Measurements from ENCODE around the gene ARSB.

Gene ARSB

DNA sequence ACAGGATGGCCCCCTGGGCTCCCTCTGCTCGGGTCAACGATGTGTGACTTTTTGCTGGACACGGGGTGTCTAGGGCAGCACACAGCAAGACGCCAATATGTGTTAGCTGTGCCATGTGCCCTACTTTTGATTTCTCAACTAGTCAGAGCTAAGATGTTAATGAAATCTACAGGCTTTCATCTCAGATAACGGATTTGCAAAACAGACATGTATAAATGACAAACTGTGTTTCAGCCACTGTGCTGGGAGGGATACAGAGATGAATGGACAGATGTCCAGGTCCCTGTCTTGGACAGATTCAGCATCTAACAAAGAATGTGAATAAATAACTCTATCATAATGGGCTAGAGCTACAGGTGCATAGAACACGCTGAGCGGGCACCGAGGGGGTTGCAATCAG is 176.3 kb downstream of the ARSB start:
- no peak overlapping the region for H3K4me3 ChIP-seq (ENCODE audit: low read length)
- H3K36me3 ChIP-seq (ENCODE audit: insufficient read depth, low read length): no peaks in the 10 kb centered on the region
- H2AFZ ChIP-seq (ENCODE audit: low read depth, low read length): no peak overlapping the region
- H3K9me3 ChIP-seq (ENCODE audit: low read length): no peaks in the 10 kb centered on the region
- no peaks in the 10 kb centered on the region for H3K27me3 ChIP-seq (ENCODE audit: insufficient read depth, low read length)
- H3K4me1 ChIP-seq (ENCODE audit: insufficient read depth, low read length): no peaks in the 10 kb centered on the region

DNA sequence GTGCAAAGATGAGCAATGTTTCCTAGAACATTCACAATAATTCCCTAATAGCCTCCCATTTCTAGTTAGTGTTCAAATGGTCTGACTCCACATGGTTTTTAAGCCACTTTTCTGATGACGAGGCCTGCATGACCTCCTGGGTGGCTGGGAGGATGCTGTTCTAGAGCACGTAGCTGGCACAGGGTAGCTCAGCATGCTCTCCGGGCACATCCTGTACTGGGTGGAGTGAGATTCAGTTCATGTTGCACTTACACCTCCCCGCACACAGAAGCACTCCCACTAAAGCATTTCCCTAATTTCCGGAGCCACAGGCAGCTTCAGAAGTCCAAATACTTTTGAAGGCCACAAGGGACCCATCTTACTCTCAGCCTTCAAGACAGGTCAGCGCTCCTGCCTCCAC is 176.7 kb downstream of the ARSB start:
- Histone ChIP-seq H3K4me3 (ENCODE audit: low read length) (no peak overlapping the region), H3K36me3 (ENCODE audit: insufficient read depth, low read length) (no peaks in the 10 kb centered on the region)

DNA sequence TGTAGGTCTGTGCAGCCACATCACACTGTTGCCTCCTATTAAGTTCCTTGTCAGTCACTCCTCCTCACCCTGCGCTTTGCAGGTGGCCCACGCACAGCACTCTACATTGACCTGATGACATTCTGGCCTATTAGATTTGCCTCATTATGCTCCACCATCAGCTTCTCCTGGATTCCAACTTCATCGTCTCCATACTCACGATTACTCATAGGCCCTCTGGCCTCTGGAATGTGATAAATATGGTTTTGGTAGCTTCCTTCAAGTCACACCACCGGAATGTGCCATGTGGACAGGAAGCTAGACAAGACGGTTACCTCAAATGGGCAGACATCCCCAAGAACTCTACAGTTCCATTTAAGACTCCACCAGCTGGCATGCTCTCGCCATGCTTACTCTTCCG is 178.6 kb downstream of the ARSB start:
- Histone ChIP-seq H3K4me3 (ENCODE audit: low read length) (no peak overlapping the region), H3K4me1 (ENCODE audit: insufficient read depth, low read length) (no peaks in the 10 kb centered on the region), H3K36me3 (ENCODE audit: insufficient read depth, low read length) (no peaks in the 10 kb centered on the region), H3K27me3 (ENCODE audit: insufficient read depth, low read length) (no peaks in the 10 kb centered on the region), H3K9me3 (ENCODE audit: low read length) (no peaks in the 10 kb centered on the region), H2AFZ (ENCODE audit: low read depth, low read length) (no peak overlapping the region)

More for the DNA sequence above, 176.7 kb downstream of the ARSB start:
- Histone ChIP-seq H2AFZ (ENCODE audit: low read depth, low read length) (no peak overlapping the region), H3K27me3 (ENCODE audit: insufficient read depth, low read length) (no peaks in the 10 kb centered on the region), H3K9me3 (ENCODE audit: low read length) (no peaks in the 10 kb centered on the region), H3K4me1 (ENCODE audit: insufficient read depth, low read length) (no peaks in the 10 kb centered on the region)

DNA sequence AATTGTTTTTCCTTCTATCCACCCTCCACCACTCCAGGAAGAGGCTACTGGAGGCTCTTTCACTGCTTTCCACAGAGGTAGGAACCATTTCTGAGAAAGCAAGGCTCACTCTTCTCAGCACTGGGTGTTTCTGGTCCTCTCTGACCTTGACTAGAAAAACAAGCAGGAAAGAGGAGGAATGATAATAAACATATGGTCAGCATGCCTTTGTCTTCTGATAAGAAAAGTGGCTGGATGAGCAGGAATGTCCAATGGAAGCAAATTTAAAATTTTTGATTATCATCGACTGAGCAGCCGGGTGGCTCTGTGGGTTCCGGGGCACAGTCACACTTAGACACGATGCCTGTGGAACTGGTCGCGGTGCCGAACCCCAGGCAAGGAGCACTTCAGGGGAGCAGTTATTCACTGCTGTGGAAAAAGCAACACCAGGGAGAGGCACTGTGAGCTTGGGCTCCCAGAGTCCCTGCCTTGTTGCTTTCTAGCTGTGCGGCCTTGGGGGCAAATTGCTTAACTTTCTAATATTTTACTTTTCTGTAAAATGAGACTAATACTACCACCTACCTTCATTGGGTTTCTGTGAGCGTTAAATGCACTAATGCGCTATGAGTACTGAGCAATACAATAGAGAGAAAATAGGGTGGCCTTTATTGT is 179.5 kb downstream of the ARSB start:
- Histone ChIP-seq H3K4me1 (ENCODE audit: insufficient read depth, low read length) (no peaks in the 10 kb centered on the region), H3K27me3 (ENCODE audit: insufficient read depth, low read length) (no peaks in the 10 kb centered on the region), H3K9me3 (ENCODE audit: low read length) (no peaks in the 10 kb centered on the region), H3K36me3 (ENCODE audit: insufficient read depth, low read length) (no peaks in the 10 kb centered on the region), H2AFZ (ENCODE audit: low read depth, low read length) (no peak overlapping the region), H3K4me3 (ENCODE audit: low read length) (no peak overlapping the region)

DNA sequence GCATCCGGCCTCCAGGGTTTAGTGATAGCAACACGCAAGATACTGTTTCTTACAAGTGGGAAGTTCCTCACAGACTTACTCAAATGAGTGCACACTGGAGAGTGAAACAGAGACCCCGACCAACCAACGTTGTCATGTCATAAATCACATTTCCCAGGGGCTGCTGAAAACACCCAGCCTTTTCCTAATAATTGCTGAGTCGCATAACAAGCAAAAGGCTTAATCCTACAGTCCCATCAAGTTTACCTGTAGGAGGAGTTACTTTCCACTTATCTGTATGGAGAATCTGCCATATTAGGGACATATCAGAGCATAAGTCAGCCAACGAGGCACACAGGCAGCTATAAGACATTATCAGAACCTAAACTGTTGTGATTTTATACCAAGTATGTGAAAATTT is 180.1 kb downstream of the ARSB start:
- Histone ChIP-seq H3K4me3 (ENCODE audit: low read length) (no peak overlapping the region), H3K4me1 (ENCODE audit: insufficient read depth, low read length) (no peaks in the 10 kb centered on the region), H3K9me3 (ENCODE audit: low read length) (no peaks in the 10 kb centered on the region), H2AFZ (ENCODE audit: low read depth, low read length) (no peak overlapping the region), H3K36me3 (ENCODE audit: insufficient read depth, low read length) (no peaks in the 10 kb centered on the region), H3K27me3 (ENCODE audit: insufficient read depth, low read length) (no peaks in the 10 kb centered on the region)

DNA sequence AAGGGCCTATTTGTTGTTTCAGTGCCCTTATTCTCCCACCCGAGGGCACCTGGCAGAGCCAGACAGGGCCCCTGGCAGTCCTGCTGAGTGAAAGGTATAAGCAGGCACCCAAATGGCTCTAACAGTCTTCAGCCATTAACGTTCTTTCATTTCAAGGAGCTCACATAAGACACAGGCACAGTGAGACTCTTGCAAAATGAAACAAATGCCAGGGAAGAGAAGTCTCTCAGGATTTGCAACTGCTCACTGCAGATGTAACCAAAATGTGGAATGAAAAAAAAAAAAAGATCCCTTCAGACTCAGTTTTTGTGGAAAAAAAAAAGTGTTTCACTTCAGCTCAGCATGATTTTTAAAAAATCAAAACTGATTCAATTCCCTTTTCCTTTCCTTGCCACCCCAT is 181.2 kb downstream of the ARSB start:
- H3K27me3 ChIP-seq (ENCODE audit: insufficient read depth, low read length): no peaks in the 10 kb centered on the region
- no peaks in the 10 kb centered on the region for H3K9me3 ChIP-seq (ENCODE audit: low read length)
- H3K4me3 ChIP-seq (ENCODE audit: low read length): no peak overlapping the region

DNA sequence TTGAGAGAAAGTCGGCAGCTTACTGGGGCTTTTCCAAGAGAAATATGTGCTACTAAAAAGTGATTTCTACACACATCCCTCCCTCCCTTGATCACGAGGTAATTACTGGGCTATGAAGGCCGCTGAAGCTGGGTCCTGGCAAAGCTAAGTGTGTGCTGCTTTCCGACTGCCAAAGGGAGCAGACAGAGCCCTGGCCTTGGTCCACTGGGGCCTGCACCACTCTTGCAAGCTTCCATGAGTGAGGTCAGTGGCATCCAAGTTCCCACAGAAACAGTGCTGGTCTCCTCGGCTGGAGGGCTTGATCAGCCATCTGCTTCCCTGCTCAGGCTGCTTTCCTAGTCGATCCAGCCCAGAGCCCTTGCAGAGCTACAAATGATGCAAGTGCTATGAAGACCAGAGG is 181.8 kb downstream of the ARSB start:
- Histone ChIP-seq H3K4me1 (ENCODE audit: insufficient read depth, low read length) (no peaks in the 10 kb centered on the region), H3K36me3 (ENCODE audit: insufficient read depth, low read length) (no peaks in the 10 kb centered on the region), H2AFZ (ENCODE audit: low read depth, low read length) (no peak overlapping the region), H3K4me3 (ENCODE audit: low read length) (no peak overlapping the region), H3K9me3 (ENCODE audit: low read length) (no peaks in the 10 kb centered on the region), H3K27me3 (ENCODE audit: insufficient read depth, low read length) (no peaks in the 10 kb centered on the region)

More for the DNA sequence above, 181.2 kb downstream of the ARSB start:
- no peaks in the 10 kb centered on the region for H3K36me3 ChIP-seq (ENCODE audit: insufficient read depth, low read length)
- no peaks in the 10 kb centered on the region for H3K4me1 ChIP-seq (ENCODE audit: insufficient read depth, low read length)
- H2AFZ ChIP-seq (ENCODE audit: low read depth, low read length): no peak overlapping the region

- H3K27me3 ChIP-seq (ENCODE audit: insufficient read depth, low read length): no peaks in the 10 kb centered on the region
- H3K36me3 ChIP-seq (ENCODE audit: insufficient read depth, low read length): no peaks in the 10 kb centered on the region
- H3K9me3 ChIP-seq (ENCODE audit: low read length): no peaks in the 10 kb centered on the region
- no peak overlapping the region for H2AFZ ChIP-seq (ENCODE audit: low read depth, low read length)
- peaks cover under 1% of the 10 kb centered on the region for H3K4me1 ChIP-seq (ENCODE audit: insufficient read depth, low read length)
- H3K4me3 ChIP-seq (ENCODE audit: low read length): no peak overlapping the region
Observed at GRCh38 chr5:78801413-78801812, 183.7 kb downstream of the ARSB start.

GRCh38 chr5:78799266-78800017 is 185.7 kb downstream of the ARSB start:
- no peak overlapping the region for H3K4me3 ChIP-seq (ENCODE audit: low read length)
- H2AFZ ChIP-seq (ENCODE audit: low read depth, low read length): no peak overlapping the region
- H3K27me3 ChIP-seq (ENCODE audit: insufficient read depth, low read length): no peaks in the 10 kb centered on the region
- peaks cover 6% of the 10 kb centered on the region for H3K4me1 ChIP-seq (ENCODE audit: insufficient read depth, low read length)
- H3K9me3 ChIP-seq (ENCODE audit: low read length): no peaks in the 10 kb centered on the region
- no peaks in the 10 kb centered on the region for H3K36me3 ChIP-seq (ENCODE audit: insufficient read depth, low read length)

- Histone ChIP-seq H2AFZ (ENCODE audit: low read depth, low read length) (no peak overlapping the region), H3K36me3 (ENCODE audit: insufficient read depth, low read length) (no peaks in the 10 kb centered on the region), H3K4me3 (ENCODE audit: low read length) (no peak overlapping the region), H3K9me3 (ENCODE audit: low read length) (no peaks in the 10 kb centered on the region), H3K4me1 (ENCODE audit: insufficient read depth, low read length) (peaks cover 6% of the 10 kb centered on the region), H3K27me3 (ENCODE audit: insufficient read depth, low read length) (no peaks in the 10 kb centered on the region)
Observed at GRCh38 chr5:78798673-78799029, 186.5 kb downstream of the ARSB start.

DNA sequence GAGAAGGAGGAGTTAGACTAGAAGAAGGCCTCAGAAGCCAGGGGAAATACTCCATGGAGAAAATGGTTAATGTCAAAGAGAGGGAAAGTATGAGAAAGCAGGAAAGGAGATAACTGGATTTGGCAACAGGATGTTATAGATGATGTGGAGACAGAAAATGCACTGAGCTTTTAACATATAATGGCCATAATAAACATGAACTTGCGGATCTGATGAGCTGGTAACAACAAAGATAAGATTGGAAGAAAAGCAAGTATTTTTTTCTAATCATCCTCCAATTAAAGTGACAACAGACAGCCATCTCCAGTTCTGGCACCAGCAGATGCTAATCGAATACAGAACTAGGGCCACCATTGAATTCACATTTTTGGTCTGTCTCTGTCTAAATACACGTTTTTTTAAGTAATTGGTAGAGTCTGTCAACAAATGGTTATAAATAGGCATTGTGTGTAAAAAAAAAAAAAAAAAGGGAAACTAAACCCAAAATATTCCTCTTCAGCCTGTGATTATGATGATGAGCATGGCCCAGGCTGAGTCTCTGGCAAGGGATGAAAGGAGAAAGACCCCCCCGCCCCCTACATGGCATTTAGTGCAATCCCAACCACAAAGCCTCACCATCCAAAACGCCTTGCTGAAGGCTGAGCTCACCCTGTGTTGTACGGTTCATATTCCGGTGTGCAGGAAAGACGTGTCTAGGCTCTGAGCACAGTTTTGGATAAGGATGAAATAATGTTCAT is 187.0 kb downstream of the ARSB start:
- no peaks in the 10 kb centered on the region for H3K27me3 ChIP-seq (ENCODE audit: insufficient read depth, low read length)
- no peak overlapping the region for H3K4me3 ChIP-seq (ENCODE audit: low read length)
- peaks cover 6% of the 10 kb centered on the region for H3K4me1 ChIP-seq (ENCODE audit: insufficient read depth, low read length)
- H3K9me3 ChIP-seq (ENCODE audit: low read length): no peaks in the 10 kb centered on the region
- no peaks in the 10 kb centered on the region for H3K36me3 ChIP-seq (ENCODE audit: insufficient read depth, low read length)
- no peak overlapping the region for H2AFZ ChIP-seq (ENCODE audit: low read depth, low read length)

- Histone ChIP-seq H3K4me3 (ENCODE audit: low read length) (no peak overlapping the region), H3K4me1 (ENCODE audit: insufficient read depth, low read length) (peaks cover 6% of the 10 kb centered on the region), H3K36me3 (ENCODE audit: insufficient read depth, low read length) (no peaks in the 10 kb centered on the region), H3K9me3 (ENCODE audit: low read length) (no peaks in the 10 kb centered on the region), H3K27me3 (ENCODE audit: insufficient read depth, low read length) (no peaks in the 10 kb centered on the region), H2AFZ (ENCODE audit: low read depth, low read length) (no peak overlapping the region)
Observed at GRCh38 chr5:78795757-78796156, 189.4 kb downstream of the ARSB start.

DNA sequence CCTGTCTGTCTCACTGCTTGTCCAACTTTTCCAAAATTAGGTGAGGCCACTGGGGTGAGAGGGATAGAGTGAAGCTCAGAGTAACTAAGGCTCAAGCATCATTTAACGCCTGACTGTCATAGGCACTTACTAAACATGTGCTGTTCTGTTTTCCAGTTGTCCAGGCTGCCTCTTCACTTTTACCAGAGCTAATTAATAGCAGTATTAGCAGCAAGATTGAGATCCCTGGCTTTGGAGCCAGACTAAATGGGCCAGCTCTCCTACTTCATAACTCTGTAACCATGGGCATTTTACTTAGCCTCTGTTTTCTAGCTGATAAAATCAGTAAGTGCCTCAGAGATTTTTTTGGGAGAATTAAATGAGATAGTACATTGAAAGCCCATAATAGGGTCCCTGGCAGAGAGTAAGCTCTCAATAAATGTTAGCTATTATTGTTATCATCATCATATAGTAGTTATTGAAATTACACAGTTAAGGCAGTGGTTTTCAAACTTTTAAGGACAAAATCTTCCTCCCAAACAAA is 190.4 kb downstream of the ARSB start:
- H2AFZ ChIP-seq (ENCODE audit: low read depth, low read length): no peak overlapping the region
- H3K27me3 ChIP-seq (ENCODE audit: insufficient read depth, low read length): no peaks in the 10 kb centered on the region
- no peaks in the 10 kb centered on the region for H3K9me3 ChIP-seq (ENCODE audit: low read length)
- H3K36me3 ChIP-seq (ENCODE audit: insufficient read depth, low read length): no peaks in the 10 kb centered on the region
- H3K4me1 ChIP-seq (ENCODE audit: insufficient read depth, low read length): peaks cover 6% of the 10 kb centered on the region
- H3K4me3 ChIP-seq (ENCODE audit: low read length): no peak overlapping the region
